ENCODE data around the gene PRPH2.

GRCh38 chr6:42761287-42762067 is 39.1 kb upstream of the PRPH2 start:
- TF ChIP-seq, protein P1, sequence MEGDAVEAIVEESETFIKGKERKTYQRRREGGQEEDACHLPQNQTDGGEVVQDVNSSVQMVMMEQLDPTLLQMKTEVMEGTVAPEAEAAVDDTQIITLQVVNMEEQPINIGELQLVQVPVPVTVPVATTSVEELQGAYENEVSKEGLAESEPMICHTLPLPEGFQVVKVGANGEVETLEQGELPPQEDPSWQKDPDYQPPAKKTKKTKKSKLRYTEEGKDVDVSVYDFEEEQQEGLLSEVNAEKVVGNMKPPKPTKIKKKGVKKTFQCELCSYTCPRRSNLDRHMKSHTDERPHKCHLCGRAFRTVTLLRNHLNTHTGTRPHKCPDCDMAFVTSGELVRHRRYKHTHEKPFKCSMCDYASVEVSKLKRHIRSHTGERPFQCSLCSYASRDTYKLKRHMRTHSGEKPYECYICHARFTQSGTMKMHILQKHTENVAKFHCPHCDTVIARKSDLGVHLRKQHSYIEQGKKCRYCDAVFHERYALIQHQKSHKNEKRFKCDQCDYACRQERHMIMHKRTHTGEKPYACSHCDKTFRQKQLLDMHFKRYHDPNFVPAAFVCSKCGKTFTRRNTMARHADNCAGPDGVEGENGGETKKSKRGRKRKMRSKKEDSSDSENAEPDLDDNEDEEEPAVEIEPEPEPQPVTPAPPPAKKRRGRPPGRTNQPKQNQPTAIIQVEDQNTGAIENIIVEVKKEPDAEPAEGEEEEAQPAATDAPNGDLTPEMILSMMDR (IDR thresholded peaks at IDR 0.05): no peak
- TF ChIP-seq POLR2A (IDR thresholded peaks at IDR 0.05): no peak

All from gastroesophageal sphincter (tissue), 3 donors.